ENCODE results near the gene SIM1.

SIM1 gene

GRCh38 chr6:100472674-100473073 is 8.0 kb upstream of the SIM1 start:
- DNase-seq (ENCODE audit: low read depth in 2 of 2): no peak

GRCh38 chr6:100470422-100471120 is 5.8 kb upstream of the SIM1 start:
- DNase-seq (ENCODE audit: low read depth in 2 of 2): no peak

- no peak for DNase-seq (ENCODE audit: low read depth in 2 of 2)
Measured at GRCh38 chr6:100469101-100469859, 4.6 kb upstream of the SIM1 start.

- no peak for DNase-seq (ENCODE audit: low read depth in 2 of 2)
Measured at GRCh38 chr6:100468016-100468622, 3.4 kb upstream of the SIM1 start.

- no peak for DNase-seq (ENCODE audit: low read depth in 2 of 2)
Measured at GRCh38 chr6:100467129-100468015, 2.7 kb upstream of the SIM1 start.

- no peak for DNase-seq (ENCODE audit: low read depth in 2 of 2)
Measured at GRCh38 chr6:100466410-100467128, 1.8 kb upstream of the SIM1 start.

- DNase-seq (ENCODE audit: low read depth in 2 of 2): no peak
Measured at GRCh38 chr6:100465701-100466409, 1.1 kb upstream of the SIM1 start.

GRCh38 chr6:100464162-100464851 is 414 bp downstream of the SIM1 start:
- DNase-seq (ENCODE audit: low read depth in 2 of 2): no peak

- DNase-seq (ENCODE audit: low read depth in 2 of 2): no peak
Measured at GRCh38 chr6:100463630-100464161, 1.0 kb downstream of the SIM1 start.

- DNase-seq (ENCODE audit: low read depth in 2 of 2): no peak
Measured at GRCh38 chr6:100462706-100463629, 1.8 kb downstream of the SIM1 start.

- no peak for DNase-seq (ENCODE audit: low read depth in 2 of 2)
Measured at GRCh38 chr6:100461917-100462705, 2.6 kb downstream of the SIM1 start.

- DNase-seq (ENCODE audit: low read depth in 2 of 2): no peak
Measured at GRCh38 chr6:100461278-100461916, 3.3 kb downstream of the SIM1 start.

- no peak for DNase-seq (ENCODE audit: low read depth in 2 of 2)
Measured at GRCh38 chr6:100460650-100461204, 4.0 kb downstream of the SIM1 start.

- no peak for DNase-seq (ENCODE audit: low read depth in 2 of 2)
Measured at GRCh38 chr6:100459592-100460184, 5.0 kb downstream of the SIM1 start.

- no peak for DNase-seq (ENCODE audit: low read depth in 2 of 2)
Measured at GRCh38 chr6:100458841-100459591, 5.7 kb downstream of the SIM1 start.

Data from stimulated activated CD8-positive, alpha-beta memory T cell treated with anti-CD3 and anti-CD28 coated beads, Interleukin-2, amount 100 ng/mL, for 48 hours (primary cell).